ENCODE results near the gene GASK1A. TPM values are rescaled to one million over a fixed set of nuclear protein-coding genes. Genes with fewer than 3 reads are reported as not detected.
"Not testable (repeated sequence)": the region's sequence is repeated elsewhere in the genome, so short reads cannot be mapped to it uniquely, and the experiment has no call there.

Gene GASK1A
- total RNA-seq, 2 donors from 2014 or later, result 8.8 to 16.8 TPM

- Histone ChIP-seq H3K4me3 (no peak overlapping the region), H3K27ac (no peak overlapping the region), H3K9me3 (peaks cover 0 to 12% (median 0%) of the 10 kb centered on the region in 3 donors), H3K4me1 (no peaks in the 10 kb centered on the region), H3K27me3 (no peaks in the 10 kb centered on the region), H3K36me3 (replicated peaks in 1 of 2; ENCODE audit: insufficient read depth in 1 of 2, low read depth in 2 of 2) (no peaks in the 10 kb centered on the region)
- no peak for DNase-seq
- no peak for ATAC-seq
- TF ChIP-seq POLR2A (IDR thresholded peaks at IDR 0.05) (no peak), CTCF (IDR thresholded peaks at IDR 0.05) (no peak)
- intact Hi-C loops (cut with DNase I), result no loop called here
- 88 to 93% methylated on average over 2 of the region's 2 CpGs for WGBS, 2 donors
These were observed 64.7 kb downstream of the GASK1A start for GRCh38 chr3:43043793-43044192.

GRCh38 chr3:43045079-43045478 is 66.0 kb downstream of the GASK1A start:
- H3K27ac ChIP-seq, ATAC-seq: not testable (repeated sequence)

GRCh38 chr3:43046583-43046982 is 67.5 kb downstream of the GASK1A start:
- no peak for TF ChIP-seq POLR2A (IDR thresholded peaks at IDR 0.05)
- TF ChIP-seq CTCF (IDR thresholded peaks at IDR 0.05), result no peak
- DNase-seq (no peak), ATAC-seq (no peak)
- H3K27me3 ChIP-seq, result no peaks in the 10 kb centered on the region
- 47% methylated on average over 1 of the region's 1 CpG; no CpG with 5 or more reads in 1 of the 2 donors for WGBS, 2 donors
- intact Hi-C loops (cut with DNase I), result no loop called here
- no peaks in the 10 kb centered on the region for H3K36me3 ChIP-seq (replicated peaks in 1 of 2; ENCODE audit: insufficient read depth in 1 of 2, low read depth in 2 of 2)
- peaks cover 0 to 12% (median 0%) of the 10 kb centered on the region in 3 donors for H3K9me3 ChIP-seq
- H3K27ac ChIP-seq, result no peak overlapping the region
- H3K4me3 ChIP-seq, result no peak overlapping the region
- no peaks in the 10 kb centered on the region for H3K4me1 ChIP-seq

More at GRCh38 chr3:43045079-43045478, 66.0 kb downstream of the GASK1A start:
- H3K4me3 ChIP-seq; H3K27me3 ChIP-seq; H3K4me1 ChIP-seq; intact Hi-C loops (cut with DNase I); H3K36me3 ChIP-seq (replicated peaks in 1 of 2; ENCODE audit: insufficient read depth in 1 of 2, low read depth in 2 of 2); DNase-seq: not testable (repeated sequence)
- H3K9me3 ChIP-seq, result peaks cover 0 to 12% (median 0%) of the 10 kb centered on the region in 3 donors

- H3K27ac ChIP-seq, result no peak overlapping the region
- TF ChIP-seq POLR2A (IDR thresholded peaks at IDR 0.05) (no peak), CTCF (IDR thresholded peaks at IDR 0.05) (no peak)
- H3K36me3 ChIP-seq (replicated peaks in 1 of 2; ENCODE audit: insufficient read depth in 1 of 2, low read depth in 2 of 2), result no peaks in the 10 kb centered on the region
- H3K4me3 ChIP-seq, result no peak overlapping the region
- DNase-seq, result no peak
- no peaks in the 10 kb centered on the region for H3K27me3 ChIP-seq
- H3K4me1 ChIP-seq, result no peaks in the 10 kb centered on the region
- intact Hi-C loops (cut with DNase I), result no loop called here
- no peak for ATAC-seq
- peaks cover 0 to 12% (median 0%) of the 10 kb centered on the region in 3 donors for H3K9me3 ChIP-seq
These were observed 69.4 kb downstream of the GASK1A start for GRCh38 chr3:43048470-43048869.

- ATAC-seq (no peak), DNase-seq (no peak)
- H3K9me3 ChIP-seq, result no peaks in the 10 kb centered on the region
- H3K27me3 ChIP-seq, result no peaks in the 10 kb centered on the region
- H3K4me1 ChIP-seq, result no peaks in the 10 kb centered on the region
- no peak overlapping the region for H3K4me3 ChIP-seq
- no peaks in the 10 kb centered on the region for H3K36me3 ChIP-seq (replicated peaks in 1 of 2; ENCODE audit: insufficient read depth in 1 of 2, low read depth in 2 of 2)
- H3K27ac ChIP-seq, result no peak overlapping the region
- WGBS, 2 donors, result 89 to 98% methylated on average over 10 to 12 of the region's 12 CpGs
- intact Hi-C loops (cut with DNase I), result no loop called here
- no peak for TF ChIP-seq POLR2A (IDR thresholded peaks at IDR 0.05)
- TF ChIP-seq CTCF (IDR thresholded peaks at IDR 0.05), result no peak
These were observed 74.2 kb downstream of the GASK1A start for GRCh38 chr3:43053291-43053690.

Measured in body of pancreas (tissue), 4 donors.